Measurements from ENCODE around the gene ADGRD1.
"Not testable (repeated sequence)": the region's sequence is repeated elsewhere in the genome, so short reads cannot be mapped to it uniquely, and the experiment has no call there.

The ADGRD1 gene

GRCh38 chr12:130982565-130983225, 29.0 kb downstream of the ADGRD1 start:
- intact Hi-C loops (cut with DNase I): no loop called here
- DNase-seq: peak in 1 of 10 donors; percentile 38

GRCh38 chr12:130983328-130984017, 29.8 kb downstream of the ADGRD1 start:
- intact Hi-C loops (cut with DNase I): no loop called here
- no peak for DNase-seq

GRCh38 chr12:130984183-130985058, 30.7 kb downstream of the ADGRD1 start:
- intact Hi-C loops (cut with DNase I): no loop called here
- DNase-seq: no peak

GRCh38 chr12:130987151-130987931, 33.6 kb downstream of the ADGRD1 start:
- peak in 1 of 10 donors; percentile 26 for DNase-seq
- intact Hi-C loops (cut with DNase I): no loop called here

- DNase-seq: peak in 1 of 10 donors; percentile 53
- intact Hi-C loops (cut with DNase I): no loop called here
Measured at GRCh38 chr12:130988261-130988660, 34.6 kb downstream of the ADGRD1 start.

GRCh38 chr12:130988751-130989150, 35.0 kb downstream of the ADGRD1 start:
- intact Hi-C loops (cut with DNase I): no loop called here
- DNase-seq: peak in 1 of 10 donors; percentile 25

GRCh38 chr12:130989391-130989790, 35.7 kb downstream of the ADGRD1 start:
- peak in 1 of 10 donors; percentile 76 for DNase-seq
- intact Hi-C loops (cut with DNase I): no loop called here

GRCh38 chr12:130990034-130990433, 36.3 kb downstream of the ADGRD1 start:
- intact Hi-C loops (cut with DNase I): no loop called here
- peak in 1 of 10 donors; percentile 8 for DNase-seq

- intact Hi-C loops (cut with DNase I): no loop called here
- DNase-seq: peak in 2 of 10 donors; percentile 42 to 49
Measured at GRCh38 chr12:130992448-130992847, 38.7 kb downstream of the ADGRD1 start.

- DNase-seq: peak in 1 of 10 donors; percentile 0
- intact Hi-C loops (cut with DNase I): no loop called here
Measured at GRCh38 chr12:130992979-130993538, 39.4 kb downstream of the ADGRD1 start.

GRCh38 chr12:130993759-130994670, 40.3 kb downstream of the ADGRD1 start:
- DNase-seq: peak in 2 of 10 donors; percentile 59 to 63
- intact Hi-C loops (cut with DNase I): no loop called here

- DNase-seq: peak in 2 of 10 donors; percentile 62 to 67
- intact Hi-C loops (cut with DNase I): no loop called here
Measured at GRCh38 chr12:130994821-130995375, 41.2 kb downstream of the ADGRD1 start.

GRCh38 chr12:130995386-130995969, 41.8 kb downstream of the ADGRD1 start:
- DNase-seq: peak in 2 of 10 donors; percentile 1 to 22
- intact Hi-C loops (cut with DNase I): not testable (repeated sequence)

- intact Hi-C loops (cut with DNase I): no loop called here
- peak in 1 of 10 donors; percentile 22 for DNase-seq
Measured at GRCh38 chr12:130998136-130998535, 44.4 kb downstream of the ADGRD1 start.

GRCh38 chr12:131000000-131000486, 46.3 kb downstream of the ADGRD1 start:
- peak in 3 of 10 donors; percentile 11 to 55 (median 42) for DNase-seq
- intact Hi-C loops (cut with DNase I): no loop called here

- DNase-seq: peak in 2 of 10 donors; percentile 2 to 44
- intact Hi-C loops (cut with DNase I): no loop called here
Measured at GRCh38 chr12:131001493-131001892, 47.8 kb downstream of the ADGRD1 start.

GRCh38 chr12:131002216-131002631, 48.5 kb downstream of the ADGRD1 start:
- peak in 3 of 10 donors; percentile 40 to 84 (median 67) for DNase-seq
- intact Hi-C loops (cut with DNase I): no loop called here

Measured in posterior cingulate gyrus (tissue), 11 donors.